ENCODE results near the gene KLKB1. TPM values are rescaled to one million over a fixed set of nuclear protein-coding genes. Genes with fewer than 3 reads are reported as not detected.
"Not testable (repeated sequence)": the region's sequence is repeated elsewhere in the genome, so short reads cannot be mapped to it uniquely, and the experiment has no call there.

Gene KLKB1
- total and polyA plus RNA-seq, 7 experiments from 2014 or later = 0.25 to 1.9 (median 1.3) TPM

- POLR2A ChIA-PET = no interaction called here
Observed at GRCh38 chr4:186241616-186242015, 14.3 kb downstream of the KLKB1 start.

GRCh38 chr4:186242031-186242430 lies 14.7 kb downstream of the KLKB1 start:
- H3K27ac ChIP-seq (ENCODE audit: low read depth, low read length); DNase-seq; CTCF ChIA-PET; H3K9me3 Mint-ChIP-seq; H3K9me3 ChIP-seq (ENCODE audit: control insufficient read depth in 2 of 3, low read length in 3 of 3); H3K4me1 Mint-ChIP-seq; H3K4me1 ChIP-seq (ENCODE audit: control insufficient read depth in 2 of 2, insufficient read depth in 2 of 2, low read length in 2 of 2); H3K27ac Mint-ChIP-seq; H3K27me3 ChIP-seq (ENCODE audit: control insufficient read depth in 2 of 2, insufficient read depth in 2 of 2, low read length in 2 of 2); H3K4me3 ChIP-seq (ENCODE audit: low read length); POLR2A ChIA-PET; ATAC-seq; H3K4me3 Mint-ChIP-seq; H3K36me3 ChIP-seq (ENCODE audit: control insufficient read depth in 2 of 3, insufficient read depth in 3 of 3, low read length in 3 of 3); H3K27me3 Mint-ChIP-seq; intact Hi-C loops (cut with micrococcal nuclease): not testable (repeated sequence)
- peaks cover 0 to 34% (median 23%) of the 10 kb centered on the region in 5 donors for H3K36me3 Mint-ChIP-seq

More at GRCh38 chr4:186241616-186242015, 14.3 kb downstream of the KLKB1 start:
- DNase-seq (no peak), ATAC-seq (no peak)
- intact Hi-C loops (cut with micrococcal nuclease) = no loop called here
- Mint-ChIP-seq H3K9me3 (peaks cover 0 to 9% (median 5%) of the 10 kb centered on the region in 11 donors), H3K27ac (no peak overlapping the region), H3K36me3 (peaks cover 0 to 33% (median 22%) of the 10 kb centered on the region in 5 donors), H3K4me3 (no peak overlapping the region), H3K4me1 (no peaks in the 10 kb centered on the region), H3K27me3 (no peaks in the 10 kb centered on the region)
- Histone ChIP-seq H3K4me3 (ENCODE audit: low read length) (no peak overlapping the region), H3K9me3 (ENCODE audit: control insufficient read depth in 2 of 3, low read length in 3 of 3) (peaks cover 0 to 4% (median 0%) of the 10 kb centered on the region in 3 experiments), H3K4me1 (ENCODE audit: control insufficient read depth in 2 of 2, insufficient read depth in 2 of 2, low read length in 2 of 2) (no peaks in the 10 kb centered on the region), H3K36me3 (ENCODE audit: control insufficient read depth in 2 of 3, insufficient read depth in 3 of 3, low read length in 3 of 3) (no peaks in the 10 kb centered on the region), H3K27ac (ENCODE audit: low read depth, low read length) (no peak overlapping the region), H3K27me3 (ENCODE audit: control insufficient read depth in 2 of 2, insufficient read depth in 2 of 2, low read length in 2 of 2) (no peaks in the 10 kb centered on the region)
- CTCF ChIA-PET = no interaction called here

GRCh38 chr4:186243331-186243730 lies 16.0 kb downstream of the KLKB1 start:
- Mint-ChIP-seq H3K4me3 (no peak overlapping the region), H3K4me1 (no peaks in the 10 kb centered on the region), H3K27me3 (no peaks in the 10 kb centered on the region), H3K27ac (no peak overlapping the region), H3K9me3 (peaks cover 0 to 9% (median 5%) of the 10 kb centered on the region in 11 donors), H3K36me3 (peaks cover 0 to 23% (median 15%) of the 10 kb centered on the region in 5 donors)
- H3K27ac ChIP-seq (ENCODE audit: low read depth, low read length) = no peak overlapping the region
- ChIA-PET CTCF (no interaction called here), POLR2A (no interaction called here)
- H3K9me3 ChIP-seq (ENCODE audit: control insufficient read depth in 2 of 3, low read length in 3 of 3) = peaks cover 0 to 4% (median 0%) of the 10 kb centered on the region in 3 experiments
- no peaks in the 10 kb centered on the region for H3K36me3 ChIP-seq (ENCODE audit: control insufficient read depth in 2 of 3, insufficient read depth in 3 of 3, low read length in 3 of 3)
- H3K4me3 ChIP-seq (ENCODE audit: low read length) = no peak overlapping the region
- DNase-seq (no peak), ATAC-seq (no peak)
- intact Hi-C loops (cut with micrococcal nuclease) = no loop called here
- H3K27me3 ChIP-seq (ENCODE audit: control insufficient read depth in 2 of 2, insufficient read depth in 2 of 2, low read length in 2 of 2) = no peaks in the 10 kb centered on the region
- no peaks in the 10 kb centered on the region for H3K4me1 ChIP-seq (ENCODE audit: control insufficient read depth in 2 of 2, insufficient read depth in 2 of 2, low read length in 2 of 2)

GRCh38 chr4:186244835-186245234 lies 17.5 kb downstream of the KLKB1 start:
- Histone ChIP-seq H3K9me3 (ENCODE audit: control insufficient read depth in 2 of 3, low read length in 3 of 3) (peaks cover 0 to 4% (median 0%) of the 10 kb centered on the region in 3 experiments), H3K4me1 (ENCODE audit: control insufficient read depth in 2 of 2, insufficient read depth in 2 of 2, low read length in 2 of 2) (no peaks in the 10 kb centered on the region), H3K27me3 (ENCODE audit: control insufficient read depth in 2 of 2, insufficient read depth in 2 of 2, low read length in 2 of 2) (no peaks in the 10 kb centered on the region), H3K27ac (ENCODE audit: low read depth, low read length) (no peak overlapping the region), H3K4me3 (ENCODE audit: low read length) (no peak overlapping the region), H3K36me3 (ENCODE audit: control insufficient read depth in 2 of 3, insufficient read depth in 3 of 3, low read length in 3 of 3) (no peaks in the 10 kb centered on the region)
- Mint-ChIP-seq H3K4me3 (no peak overlapping the region), H3K27ac (no peak overlapping the region), H3K27me3 (no peaks in the 10 kb centered on the region), H3K9me3 (peaks cover 0 to 9% (median 5%) of the 10 kb centered on the region in 11 donors), H3K4me1 (no peaks in the 10 kb centered on the region), H3K36me3 (peaks cover 0 to 22% (median 15%) of the 10 kb centered on the region in 5 donors)
- intact Hi-C loops (cut with micrococcal nuclease) = no loop called here
- ATAC-seq (no peak), DNase-seq (no peak)
- POLR2A ChIA-PET = no interaction called here
- CTCF ChIA-PET = no interaction called here

- H3K27ac Mint-ChIP-seq; H3K27me3 Mint-ChIP-seq; H3K27me3 ChIP-seq (ENCODE audit: control insufficient read depth in 2 of 2, insufficient read depth in 2 of 2, low read length in 2 of 2); CTCF ChIA-PET; H3K4me3 ChIP-seq (ENCODE audit: low read length); H3K9me3 Mint-ChIP-seq; intact Hi-C loops (cut with micrococcal nuclease); ATAC-seq; H3K4me1 ChIP-seq (ENCODE audit: control insufficient read depth in 2 of 2, insufficient read depth in 2 of 2, low read length in 2 of 2); DNase-seq; H3K4me3 Mint-ChIP-seq; POLR2A ChIA-PET; H3K4me1 Mint-ChIP-seq; H3K27ac ChIP-seq (ENCODE audit: low read depth, low read length); H3K9me3 ChIP-seq (ENCODE audit: control insufficient read depth in 2 of 3, low read length in 3 of 3); H3K36me3 ChIP-seq (ENCODE audit: control insufficient read depth in 2 of 3, insufficient read depth in 3 of 3, low read length in 3 of 3): not testable (repeated sequence)
- H3K36me3 Mint-ChIP-seq = peaks cover 0 to 20% (median 19%) of the 10 kb centered on the region in 5 donors
Observed at GRCh38 chr4:186247062-186247752, 19.9 kb downstream of the KLKB1 start.

- Histone ChIP-seq H3K27me3 (ENCODE audit: control insufficient read depth in 2 of 2, insufficient read depth in 2 of 2, low read length in 2 of 2) (no peaks in the 10 kb centered on the region), H3K4me3 (ENCODE audit: low read length) (no peak overlapping the region), H3K9me3 (ENCODE audit: control insufficient read depth in 2 of 3, low read length in 3 of 3) (peaks cover 0 to 4% (median 0%) of the 10 kb centered on the region in 3 experiments), H3K36me3 (ENCODE audit: control insufficient read depth in 2 of 3, insufficient read depth in 3 of 3, low read length in 3 of 3) (peaks cover 0 to 8% (median 0%) of the 10 kb centered on the region in 3 experiments), H3K4me1 (ENCODE audit: control insufficient read depth in 2 of 2, insufficient read depth in 2 of 2, low read length in 2 of 2) (no peaks in the 10 kb centered on the region), H3K27ac (ENCODE audit: low read depth, low read length) (no peak overlapping the region)
- H3K36me3 Mint-ChIP-seq = peaks cover 0 to 29% (median 19%) of the 10 kb centered on the region in 5 donors
- no peaks in the 10 kb centered on the region for H3K27me3 Mint-ChIP-seq
- ChIA-PET POLR2A (no interaction called here), CTCF (no interaction called here)
- ATAC-seq (no peak), DNase-seq (no peak)
- no peak overlapping the region for H3K4me3 Mint-ChIP-seq
- no peaks in the 10 kb centered on the region for H3K4me1 Mint-ChIP-seq
- intact Hi-C loops (cut with micrococcal nuclease) = no loop called here
- H3K9me3 Mint-ChIP-seq = peaks cover 0 to 9% (median 5%) of the 10 kb centered on the region in 11 donors
- H3K27ac Mint-ChIP-seq = no peak overlapping the region
Observed at GRCh38 chr4:186248643-186249042, 21.3 kb downstream of the KLKB1 start.
